Measurements from ENCODE around the gene SYNJ1. TPM values are rescaled to one million over a fixed set of nuclear protein-coding genes. Genes with fewer than 3 reads are reported as not detected.
A peak's percentile ranks its signal among the peaks of the same experiment; 100 is the strongest.

SYNJ1 gene
- total RNA-seq, 3 donors from 2014 or later (not counting 1 experiment from before 2014, with no cell fraction given): 16.2 to 22.4 (median 20.1) TPM

DNA sequence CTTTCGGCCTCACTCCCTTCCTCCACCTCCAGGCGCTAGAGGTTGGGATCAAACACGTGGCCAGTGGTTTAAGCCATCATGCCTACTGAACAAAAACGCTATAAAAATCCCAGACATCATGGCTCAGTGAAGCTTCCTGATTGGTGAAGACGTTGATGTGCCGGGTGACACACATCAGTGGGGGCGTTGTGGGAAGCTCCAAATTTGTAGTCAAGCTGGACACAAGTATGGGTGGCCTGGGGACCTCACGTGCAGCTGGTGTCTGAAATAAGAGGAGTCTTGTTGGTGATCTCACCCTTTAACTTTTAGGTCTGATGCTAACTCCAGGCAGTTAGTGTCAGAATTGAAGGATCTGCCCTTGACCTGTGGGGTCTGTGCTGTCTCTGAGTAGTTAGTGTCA is 122.3 kb downstream of the SYNJ1 start:
- Mint-ChIP-seq H3K9me3 (no peaks in the 10 kb centered on the region), H3K27ac (peak overlapping the region in 1 of 2 donors; percentile 68), H3K36me3 (peaks cover 19% of the 10 kb centered on the region), H3K4me1 (peaks cover 0 to 15% of the 10 kb centered on the region in 2 donors), H3K4me3 (no peak overlapping the region), H3K27me3 (ENCODE audit: low read depth in 2 of 2) (no peaks in the 10 kb centered on the region)
- no peak overlapping the region for H3K27ac ChIP-seq (ENCODE audit: low read length)
- H3K36me3 ChIP-seq (ENCODE audit: control insufficient read depth, insufficient read depth, low read length): peaks cover 69% of the 10 kb centered on the region
- DNase-seq: no peak
- no peaks in the 10 kb centered on the region for H3K4me1 ChIP-seq (ENCODE audit: control insufficient read depth, insufficient read depth, low read length)
- TF ChIP-seq, protein P1, sequence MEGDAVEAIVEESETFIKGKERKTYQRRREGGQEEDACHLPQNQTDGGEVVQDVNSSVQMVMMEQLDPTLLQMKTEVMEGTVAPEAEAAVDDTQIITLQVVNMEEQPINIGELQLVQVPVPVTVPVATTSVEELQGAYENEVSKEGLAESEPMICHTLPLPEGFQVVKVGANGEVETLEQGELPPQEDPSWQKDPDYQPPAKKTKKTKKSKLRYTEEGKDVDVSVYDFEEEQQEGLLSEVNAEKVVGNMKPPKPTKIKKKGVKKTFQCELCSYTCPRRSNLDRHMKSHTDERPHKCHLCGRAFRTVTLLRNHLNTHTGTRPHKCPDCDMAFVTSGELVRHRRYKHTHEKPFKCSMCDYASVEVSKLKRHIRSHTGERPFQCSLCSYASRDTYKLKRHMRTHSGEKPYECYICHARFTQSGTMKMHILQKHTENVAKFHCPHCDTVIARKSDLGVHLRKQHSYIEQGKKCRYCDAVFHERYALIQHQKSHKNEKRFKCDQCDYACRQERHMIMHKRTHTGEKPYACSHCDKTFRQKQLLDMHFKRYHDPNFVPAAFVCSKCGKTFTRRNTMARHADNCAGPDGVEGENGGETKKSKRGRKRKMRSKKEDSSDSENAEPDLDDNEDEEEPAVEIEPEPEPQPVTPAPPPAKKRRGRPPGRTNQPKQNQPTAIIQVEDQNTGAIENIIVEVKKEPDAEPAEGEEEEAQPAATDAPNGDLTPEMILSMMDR (IDR thresholded peaks at IDR 0.05): no peak
- ATAC-seq: no peak
- 96% methylated on average over 8 of the region's 8 CpGs for WGBS (ENCODE audit: insufficient coverage)
- H3K4me3 ChIP-seq (ENCODE audit: low read length): no peak overlapping the region
- intact Hi-C loops (cut with micrococcal nuclease): no loop called here
- H3K27me3 ChIP-seq (ENCODE audit: control insufficient read depth, insufficient read depth, low read length): no peaks in the 10 kb centered on the region
- no peaks in the 10 kb centered on the region for H3K9me3 ChIP-seq (ENCODE audit: control insufficient read depth, insufficient read depth, low read length)

DNA sequence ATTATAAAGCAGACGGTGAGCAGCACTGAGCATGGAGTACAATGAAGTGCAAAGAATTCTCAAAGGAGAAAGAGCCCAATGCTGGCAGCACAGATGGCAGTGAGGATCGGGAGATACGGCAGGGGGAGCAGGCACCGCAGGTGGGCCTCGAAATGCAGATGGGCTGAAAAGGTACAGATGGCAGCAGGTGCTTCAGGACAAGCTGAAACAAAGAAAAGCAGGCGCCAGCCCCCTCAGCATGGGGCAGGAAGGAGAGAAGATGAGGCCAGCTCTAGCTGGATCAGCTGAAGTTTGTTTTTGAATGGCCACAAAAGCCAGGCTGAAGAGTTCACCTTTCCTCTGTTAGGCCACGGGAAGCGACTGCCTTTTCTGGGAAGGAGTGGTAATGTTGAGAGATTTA is 123.3 kb downstream of the SYNJ1 start:
- TF ChIP-seq, protein P1 (IDR thresholded peaks at IDR 0.05): no peak
- intact Hi-C loops (cut with micrococcal nuclease): no loop called here
- Histone ChIP-seq H3K27me3 (ENCODE audit: control insufficient read depth, insufficient read depth, low read length) (no peaks in the 10 kb centered on the region), H3K36me3 (ENCODE audit: control insufficient read depth, insufficient read depth, low read length) (peaks cover 68% of the 10 kb centered on the region), H3K9me3 (ENCODE audit: control insufficient read depth, insufficient read depth, low read length) (no peaks in the 10 kb centered on the region), H3K4me1 (ENCODE audit: control insufficient read depth, insufficient read depth, low read length) (no peaks in the 10 kb centered on the region), H3K27ac (ENCODE audit: low read length) (no peak overlapping the region), H3K4me3 (ENCODE audit: low read length) (no peak overlapping the region)
- H3K27me3 Mint-ChIP-seq (ENCODE audit: low read depth in 2 of 2): no peaks in the 10 kb centered on the region
- H3K36me3 Mint-ChIP-seq: peaks cover 23% of the 10 kb centered on the region
- no peaks in the 10 kb centered on the region for H3K9me3 Mint-ChIP-seq
- ATAC-seq (no peak), DNase-seq (no peak)
- H3K27ac Mint-ChIP-seq: no peak overlapping the region
- no peak overlapping the region for H3K4me3 Mint-ChIP-seq
- peaks cover 0 to 10% of the 10 kb centered on the region in 2 donors for H3K4me1 Mint-ChIP-seq
- 97% methylated on average over 8 of the region's 8 CpGs for WGBS (ENCODE audit: insufficient coverage)

GRCh38 chr21:32603131-32603530 is 124.7 kb downstream of the SYNJ1 start:
- H3K36me3 ChIP-seq (ENCODE audit: control insufficient read depth, insufficient read depth, low read length): peaks cover 66% of the 10 kb centered on the region
- H3K4me3 Mint-ChIP-seq: no peak overlapping the region
- H3K4me3 ChIP-seq (ENCODE audit: low read length): no peak overlapping the region
- H3K9me3 ChIP-seq (ENCODE audit: control insufficient read depth, insufficient read depth, low read length): no peaks in the 10 kb centered on the region
- DNase-seq (no peak), ATAC-seq (no peak)
- WGBS (ENCODE audit: insufficient coverage): 94% methylated on average over 8 of the region's 8 CpGs
- H3K27ac Mint-ChIP-seq: no peak overlapping the region
- H3K27ac ChIP-seq (ENCODE audit: low read length): no peak overlapping the region
- no peaks in the 10 kb centered on the region for H3K9me3 Mint-ChIP-seq
- H3K27me3 Mint-ChIP-seq (ENCODE audit: low read depth in 2 of 2): no peaks in the 10 kb centered on the region
- intact Hi-C loops (cut with micrococcal nuclease): no loop called here
- TF ChIP-seq, protein P1 (IDR thresholded peaks at IDR 0.05): no peak
- H3K4me1 ChIP-seq (ENCODE audit: control insufficient read depth, insufficient read depth, low read length): no peaks in the 10 kb centered on the region
- H3K4me1 Mint-ChIP-seq: peaks cover 0 to 10% of the 10 kb centered on the region in 2 donors
- no peaks in the 10 kb centered on the region for H3K27me3 ChIP-seq (ENCODE audit: control insufficient read depth, insufficient read depth, low read length)
- H3K36me3 Mint-ChIP-seq: peaks cover 28% of the 10 kb centered on the region

DNA sequence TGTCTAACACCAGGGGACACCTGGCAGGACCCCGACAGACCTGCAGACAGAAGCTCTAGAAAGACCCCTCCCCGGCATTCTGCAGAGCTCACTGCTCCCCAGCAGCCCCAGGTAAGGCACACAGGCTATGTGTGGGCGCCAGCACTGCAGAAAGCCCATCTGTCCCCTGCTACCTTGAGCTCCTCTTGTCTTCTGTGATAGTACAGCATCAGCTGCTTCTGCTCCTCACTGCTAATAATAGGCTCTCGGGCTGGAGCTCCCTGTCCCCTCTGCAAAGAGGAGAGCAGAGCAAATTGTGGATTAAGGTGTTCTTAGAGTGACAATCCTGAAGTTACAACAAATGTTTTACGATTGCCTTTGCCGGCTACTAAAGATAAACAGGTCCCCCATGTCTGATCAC is 125.7 kb downstream of the SYNJ1 start:
- peaks cover 60% of the 10 kb centered on the region for H3K36me3 ChIP-seq (ENCODE audit: control insufficient read depth, insufficient read depth, low read length)

More for the DNA sequence above, 125.7 kb downstream of the SYNJ1 start:
- Histone ChIP-seq H3K9me3 (ENCODE audit: control insufficient read depth, insufficient read depth, low read length) (no peaks in the 10 kb centered on the region), H3K27ac (ENCODE audit: low read length) (no peak overlapping the region), H3K27me3 (ENCODE audit: control insufficient read depth, insufficient read depth, low read length) (no peaks in the 10 kb centered on the region), H3K4me3 (ENCODE audit: low read length) (no peak overlapping the region), H3K4me1 (ENCODE audit: control insufficient read depth, insufficient read depth, low read length) (no peaks in the 10 kb centered on the region)
- WGBS (ENCODE audit: insufficient coverage): 97% methylated on average over 6 of the region's 6 CpGs
- TF ChIP-seq, protein P1 (IDR thresholded peaks at IDR 0.05): no peak
- peak overlapping the region in 1 of 2 donors; percentile 31 for H3K27ac Mint-ChIP-seq
- H3K4me1 Mint-ChIP-seq: peaks cover 0 to 10% of the 10 kb centered on the region in 2 donors
- H3K36me3 Mint-ChIP-seq: peaks cover 28% of the 10 kb centered on the region
- H3K27me3 Mint-ChIP-seq (ENCODE audit: low read depth in 2 of 2): no peaks in the 10 kb centered on the region
- H3K4me3 Mint-ChIP-seq: no peak overlapping the region
- ATAC-seq: no peak
- no peaks in the 10 kb centered on the region for H3K9me3 Mint-ChIP-seq
- intact Hi-C loops (cut with micrococcal nuclease): no loop called here
- no peak for DNase-seq
